Ovary (tissue), 9 donors: ENCODE results near the gene TTC13. TPM values are rescaled to one million over a fixed set of nuclear protein-coding genes. Genes with fewer than 3 reads are reported as not detected.

Experiments used
- DNase-seq, 5 donors: peaks; one replicate each; pipeline ENCODE4 v3.0.0-alpha.2; 2019 to 2020
- H3K27ac ChIP-seq, 2 donors: fragments of 200-600 bp; one replicate each; pipeline versions ENCODE4 v1.5.1 to v1.8.0; 2019 to 2022
- H3K27me3 ChIP-seq: fragments of 200-600 bp; one replicate; pipeline ENCODE4 v1.8.0; 2022
- H3K36me3 ChIP-seq: fragments of 200-600 bp; sonication (generic); one replicate; pipeline ENCODE4 v1.5.1; 2019
- H3K4me1 ChIP-seq: one replicate; pipeline ENCODE4 v1.8.1; 2013; ENCODE audit warnings: mild to moderate bottlenecking, moderate library complexity; ENCODE audit not compliant: insufficient read depth
- H3K4me3 ChIP-seq: fragments of 200-600 bp; sonication (generic); one replicate; pipeline ENCODE4 v1.5.1; 2017
- H3K9me3 ChIP-seq, 2 donors: fragments of 200-600 bp in 1 of 2; sonication (generic) in 1 of 2; one replicate each; pipeline versions ENCODE4 v1.5.1 to v1.8.1; 2013 to 2019; ENCODE audit warnings: mild to moderate bottlenecking in 1 of 2, moderate library complexity in 1 of 2
- CTCF ChIP-seq, 3 donors: fragments of 450-650 bp in 2 of 3; fragments of 200-600 bp in 1 of 3; IDR thresholded peaks; one replicate each; pipeline versions ENCODE4 v1.5.1 to v1.8.0; 2016 to 2022; ENCODE audit warnings: antibody characterized with exemption in 3 of 3, mild to moderate bottlenecking in 1 of 3
- EP300 ChIP-seq: sonication (generic); formaldehyde crosslinking; IDR thresholded peaks from one replicate; pipeline ENCODE4 v1.6.1; 2017; ENCODE audit warnings: antibody characterized with exemption
- POLR2A ChIP-seq: fragments of 450-650 bp; IDR thresholded peaks from one replicate; pipeline ENCODE4 v1.6.1; 2017; ENCODE audit warnings: antibody characterized with exemption, mild to moderate bottlenecking, moderate library complexity
- WGBS, 3 donors: extraction: QIAGEN DNeasy Blood & Tissue Kit in 1 of 3; methylation state at CpG; one replicate each; pipeline versions ENCODE4 v1.1.5 to v1.1.7; 2013 to 2017; 5-methylcytosine and 5-hydroxymethylcytosine counted together
- intact Hi-C, 4 donors: fragments of 100-400 bp; cut with DNase I; formaldehyde crosslinking; loops; one replicate each; pipeline versions ENCODE4 v1.11.0 to v1.15.1; 2022 to 2023
- polyA plus RNA-seq, 2 donors: library from polyadenylated mRNA; stranded (reverse); fragments of 200-250 nt in 1 of 2; fragments of 350-450 nt in 1 of 2; fragmentation: Illumina TruSeq in 1 of 2; extraction: RNeasy Lipid Tissue Mini Kit (QIAGEN cat#74804) in 1 of 2; gene quantifications; one replicate each; pipeline ENCODE4 v1.2.3, GENCODE V29; 2013 to 2014
- total RNA-seq, 7 donors: library from RNA; depleted of rRNA in 2 of 7; stranded (reverse); fragments of >200 nt in 2 of 7; fragmentation: NEBNext Ultra II Directional in 3 of 7; extraction: Animal tissue kit (Norgen Biotek cat#: 25700) in 3 of 7; gene quantifications; one replicate each; pipeline versions ENCODE4 v1.1.0 to v1.2.4, GENCODE V29; 2016 to 2023
- donor health status: DM: no; HTN: no; CAD: no; lungs with moderate emphysema.
- donor health status: DM: no; HTN: no; CAD: no.
- donor health status: Bipolar disorder and iron deficiency.
- donor health status: DM: yes; HTN: yes; CAD: no.
- donor health status: DM: no; HTN: no; CAD: no.
- donor health status: DM: yes; HTN: yes; CAD: no.

TTC13 gene
- total and polyA plus RNA-seq, 9 donors = 4.2 to 16.5 (median 10.8) TPM

- no peak overlapping the region for H3K27ac ChIP-seq
- DNase-seq = no peak
- H3K4me3 ChIP-seq = no peak overlapping the region
- H3K36me3 ChIP-seq = no peaks in the 10 kb centered on the region
- H3K27me3 ChIP-seq = no peaks in the 10 kb centered on the region
- H3K4me1 ChIP-seq = no peaks in the 10 kb centered on the region
- H3K9me3 ChIP-seq = no peaks in the 10 kb centered on the region
- no peak for TF ChIP-seq CTCF (IDR thresholded peaks at IDR 0.05)
- no peak for TF ChIP-seq POLR2A
- no peak for TF ChIP-seq EP300
- intact Hi-C loops = no loop called here
These were observed 6.9 kb downstream of the TTC13 start for GRCh38 chr1:230971771-230972170.

- Histone ChIP-seq H3K27me3 (no peaks in the 10 kb centered on the region), H3K4me1 (no peaks in the 10 kb centered on the region), H3K36me3 (no peaks in the 10 kb centered on the region), H3K9me3 (no peaks in the 10 kb centered on the region), H3K4me3 (no peak overlapping the region), H3K27ac (no peak overlapping the region)
- WGBS, 3 donors = 90 to 95% (median 94%) methylated on average over 5 of the region's 5 CpGs
- DNase-seq = no peak
- intact Hi-C loops = no loop called here
- TF ChIP-seq POLR2A = no peak
- no peak for TF ChIP-seq EP300
- no peak for TF ChIP-seq CTCF (IDR thresholded peaks at IDR 0.05)
These were observed 8.2 kb downstream of the TTC13 start for GRCh38 chr1:230970432-230970831.

GRCh38 chr1:230966358-230966873 lies 12.2 kb downstream of the TTC13 start:
- TF ChIP-seq EP300 (no peak), POLR2A (no peak), CTCF (IDR thresholded peaks at IDR 0.05) (no peak)
- H3K9me3 ChIP-seq = no peaks in the 10 kb centered on the region
- H3K27ac ChIP-seq = no peak overlapping the region
- intact Hi-C loops = no loop called here
- no peak overlapping the region for H3K4me3 ChIP-seq
- H3K4me1 ChIP-seq = no peaks in the 10 kb centered on the region
- 84 to 94% (median 90%) methylated on average over 5 of the region's 5 CpGs for WGBS, 3 donors
- DNase-seq = no peak
- H3K27me3 ChIP-seq = no peaks in the 10 kb centered on the region
- no peaks in the 10 kb centered on the region for H3K36me3 ChIP-seq

- no peaks in the 10 kb centered on the region for H3K4me1 ChIP-seq
- H3K9me3 ChIP-seq = no peaks in the 10 kb centered on the region
- WGBS, 3 donors = 93 to 98% (median 96%) methylated on average over 5 of the region's 5 CpGs
- no peak overlapping the region for H3K27ac ChIP-seq
- H3K4me3 ChIP-seq = no peak overlapping the region
- no peaks in the 10 kb centered on the region for H3K36me3 ChIP-seq
- intact Hi-C loops = no loop called here
- no peak for TF ChIP-seq CTCF (IDR thresholded peaks at IDR 0.05)
- no peak for TF ChIP-seq POLR2A
- TF ChIP-seq EP300 = no peak
- H3K27me3 ChIP-seq = no peaks in the 10 kb centered on the region
- DNase-seq = no peak
These were observed 13.1 kb downstream of the TTC13 start for GRCh38 chr1:230965535-230965934.
